ENCODE measurements around the gene CLCN7. TPM values are rescaled to one million over a fixed set of nuclear protein-coding genes. Genes with fewer than 3 reads are reported as not detected.

The CLCN7 gene
- total RNA-seq, 1 experiment from 2014 or later = 127 TPM

DNA sequence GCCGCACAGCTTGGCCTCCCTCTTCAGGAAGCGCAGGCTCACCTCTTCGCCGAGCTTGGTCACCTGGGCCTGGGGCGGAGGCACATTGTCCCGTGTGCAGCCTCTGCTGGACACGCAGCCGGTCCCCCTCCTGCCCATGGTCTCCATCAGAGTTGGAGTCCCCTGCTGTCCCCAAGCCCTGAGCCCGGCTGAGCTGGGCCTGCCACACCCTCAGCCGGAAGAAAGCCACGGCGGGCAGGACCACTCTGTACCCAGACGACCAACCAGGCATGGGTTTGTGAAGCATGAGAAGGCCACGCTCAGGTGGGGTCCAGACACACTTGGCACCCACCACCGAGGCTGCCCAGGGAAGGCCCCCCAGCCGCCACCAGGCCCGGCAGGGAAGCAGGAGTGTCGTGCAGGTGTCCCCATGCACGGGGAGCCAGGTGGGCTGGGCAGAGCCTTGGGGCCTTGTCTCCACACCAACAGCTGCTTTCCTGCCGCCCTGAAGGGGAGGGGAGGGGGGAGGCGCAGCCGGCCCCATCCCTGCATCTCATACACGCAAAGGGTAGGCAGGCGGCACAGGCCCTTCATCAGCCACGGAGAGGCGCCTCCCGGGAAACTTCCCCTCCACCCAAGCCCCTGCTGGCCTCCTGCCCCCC, 35.6 kb downstream of the CLCN7 start:
- no TSS peak for BruUV-seq (replicated peaks)
- no peaks in the 10 kb centered on the region for H3K36me3 ChIP-seq (ENCODE audit: control insufficient read depth, insufficient read depth, low read length)
- no peaks in the 10 kb centered on the region for H3K9me3 ChIP-seq
- Mint-ChIP-seq H3K4me1 (ENCODE audit: low read depth, unreplicated experiment) (no peaks in the 10 kb centered on the region), H3K27ac (ENCODE audit: unreplicated experiment) (no peak overlapping the region), H3K9me3 (ENCODE audit: unreplicated experiment) (no peaks in the 10 kb centered on the region), H3K36me3 (ENCODE audit: insufficient read depth, unreplicated experiment) (no peaks in the 10 kb centered on the region), H3K4me3 (ENCODE audit: unreplicated experiment) (no peak overlapping the region), H3K27me3 (ENCODE audit: insufficient read depth, unreplicated experiment) (no peaks in the 10 kb centered on the region)
- no peak overlapping the region for H3K4me3 ChIP-seq (ENCODE audit: low read depth, low read length)
- intact Hi-C loops (cut with micrococcal nuclease; ENCODE audit: unreplicated experiment) = no loop called here
- no peak for TF ChIP-seq CTCF (IDR thresholded peaks at IDR 0.05; ENCODE audit: insufficient read depth in 1 of 2, low read depth in 1 of 2, low read length in 1 of 2, severe bottlenecking in 1 of 2, unreplicated experiment in 1 of 2)
- ChIA-PET CTCF (no interaction called here), POLR2A (no interaction called here)
- DNase-seq = no peak
- no peaks in the 10 kb centered on the region for H3K4me1 ChIP-seq
- no peaks in the 10 kb centered on the region for H3K27me3 ChIP-seq (replicated peaks; ENCODE audit: control insufficient read depth, insufficient read depth, low read length)

DNA sequence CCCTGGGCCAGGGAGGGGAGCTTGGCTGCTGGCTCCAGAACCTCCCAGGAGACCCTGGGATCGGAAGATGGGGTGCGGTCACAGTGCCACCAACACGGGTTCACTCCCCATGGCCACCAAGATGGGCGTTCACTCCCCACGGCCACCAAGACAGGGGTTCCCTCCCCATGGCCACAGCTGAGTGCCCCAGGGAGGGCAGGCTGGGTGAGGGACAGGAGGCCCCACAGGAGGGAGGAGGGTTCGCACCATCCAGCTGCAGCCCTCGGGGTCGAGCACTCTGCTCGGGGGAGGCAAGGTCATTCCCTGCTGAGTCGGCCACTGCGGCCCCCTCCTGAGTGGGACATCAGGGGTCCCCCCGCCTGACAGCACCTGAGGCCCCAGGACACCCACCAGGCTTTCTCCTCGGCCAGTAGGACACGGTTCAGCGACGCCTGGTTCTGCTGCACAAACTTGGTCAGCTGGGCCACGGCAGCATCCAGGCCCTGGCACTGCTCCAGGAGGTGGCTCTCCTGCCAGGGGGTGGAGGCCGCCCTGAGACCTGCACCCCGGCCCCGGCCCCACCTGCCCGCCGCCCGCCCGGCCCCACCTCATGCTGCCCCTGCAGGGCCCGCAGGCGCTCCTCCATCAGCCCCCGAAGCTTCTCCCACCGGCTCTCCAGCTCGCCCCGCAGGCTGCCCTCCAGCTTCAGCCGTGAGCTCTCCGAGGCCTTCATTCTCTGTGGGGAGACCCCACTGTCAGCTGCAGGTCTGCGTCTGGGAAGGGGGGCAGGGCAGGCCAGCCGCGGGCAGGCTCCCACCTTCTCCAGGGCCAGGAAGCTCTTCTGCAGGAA, 36.4 kb downstream of the CLCN7 start:
- no peaks in the 10 kb centered on the region for H3K4me1 ChIP-seq
- H3K4me3 ChIP-seq (ENCODE audit: low read depth, low read length) = no peak overlapping the region
- Mint-ChIP-seq H3K27ac (ENCODE audit: unreplicated experiment) (no peak overlapping the region), H3K4me1 (ENCODE audit: low read depth, unreplicated experiment) (no peaks in the 10 kb centered on the region), H3K4me3 (ENCODE audit: unreplicated experiment) (no peak overlapping the region), H3K36me3 (ENCODE audit: insufficient read depth, unreplicated experiment) (no peaks in the 10 kb centered on the region), H3K27me3 (ENCODE audit: insufficient read depth, unreplicated experiment) (no peaks in the 10 kb centered on the region), H3K9me3 (ENCODE audit: unreplicated experiment) (no peaks in the 10 kb centered on the region)
- DNase-seq = no peak
- no peaks in the 10 kb centered on the region for H3K27me3 ChIP-seq (replicated peaks; ENCODE audit: control insufficient read depth, insufficient read depth, low read length)
- CTCF ChIA-PET = no interaction called here
- BruUV-seq (replicated peaks) = no TSS peak
- POLR2A ChIA-PET = no interaction called here
- H3K9me3 ChIP-seq = no peaks in the 10 kb centered on the region
- intact Hi-C loops (cut with micrococcal nuclease; ENCODE audit: unreplicated experiment) = no loop called here
- TF ChIP-seq CTCF (IDR thresholded peaks at IDR 0.05; ENCODE audit: insufficient read depth in 1 of 2, low read depth in 1 of 2, low read length in 1 of 2, severe bottlenecking in 1 of 2, unreplicated experiment in 1 of 2) = no peak
- no peaks in the 10 kb centered on the region for H3K36me3 ChIP-seq (ENCODE audit: control insufficient read depth, insufficient read depth, low read length)

DNA sequence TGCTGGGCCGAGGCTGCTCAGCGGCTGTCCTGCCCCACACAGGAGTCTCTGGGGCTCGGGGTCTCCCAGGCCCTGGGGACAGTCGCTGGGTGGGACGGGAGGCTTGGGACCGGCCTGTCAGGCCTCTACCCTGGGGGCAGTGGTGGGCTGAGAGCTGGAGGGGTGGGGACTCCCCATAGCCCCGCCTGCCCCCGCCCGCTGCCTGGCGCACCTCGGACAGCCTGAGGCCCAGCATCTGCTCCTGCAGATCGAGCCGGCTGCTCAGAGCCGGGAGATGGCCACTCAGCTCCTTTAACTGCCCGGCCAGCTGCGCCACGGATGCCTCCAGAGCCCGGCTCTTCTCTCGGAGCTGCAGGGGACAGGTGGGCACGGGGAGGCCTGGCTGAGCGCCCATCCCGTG, 37.2 kb downstream of the CLCN7 start:
- ChIA-PET CTCF (no interaction called here), POLR2A (no interaction called here)
- intact Hi-C loops (cut with micrococcal nuclease; ENCODE audit: unreplicated experiment) = no loop called here
- H3K4me3 Mint-ChIP-seq (ENCODE audit: unreplicated experiment) = no peak overlapping the region
- no peak overlapping the region for H3K27ac Mint-ChIP-seq (ENCODE audit: unreplicated experiment)
- no peaks in the 10 kb centered on the region for H3K9me3 Mint-ChIP-seq (ENCODE audit: unreplicated experiment)
- no peaks in the 10 kb centered on the region for H3K4me1 Mint-ChIP-seq (ENCODE audit: low read depth, unreplicated experiment)
- BruUV-seq (replicated peaks) = no TSS peak
- H3K36me3 ChIP-seq (ENCODE audit: control insufficient read depth, insufficient read depth, low read length) = no peaks in the 10 kb centered on the region
- no peaks in the 10 kb centered on the region for H3K9me3 ChIP-seq
- TF ChIP-seq CTCF (IDR thresholded peaks at IDR 0.05; ENCODE audit: insufficient read depth in 1 of 2, low read depth in 1 of 2, low read length in 1 of 2, severe bottlenecking in 1 of 2, unreplicated experiment in 1 of 2) = no peak
- no peaks in the 10 kb centered on the region for H3K36me3 Mint-ChIP-seq (ENCODE audit: insufficient read depth, unreplicated experiment)
- H3K27me3 Mint-ChIP-seq (ENCODE audit: insufficient read depth, unreplicated experiment) = no peaks in the 10 kb centered on the region
- H3K27me3 ChIP-seq (replicated peaks; ENCODE audit: control insufficient read depth, insufficient read depth, low read length) = no peaks in the 10 kb centered on the region
- no peak overlapping the region for H3K4me3 ChIP-seq (ENCODE audit: low read depth, low read length)
- no peaks in the 10 kb centered on the region for H3K4me1 ChIP-seq
- DNase-seq = no peak
